HG03135 (cell line): ENCODE data around the gene LRCH1.
"Not testable (repeated sequence)": the region's sequence is repeated elsewhere in the genome, so short reads cannot be mapped to it uniquely, and the experiment has no call there.

ENCODE experiments used
- ATAC-seq: cut with Tn5 transposase; IDR thresholded peaks from one replicate; pipeline ENCODE4 v1.9.1; 2021; ENCODE audit warnings: mild to moderate bottlenecking, moderate library complexity; ENCODE audit not compliant: unreplicated experiment

LRCH1 gene

GRCh38 chr13:46552889-46553520, at the start of gene LRCH1:
TSS of gene LRCH1 (plus strand) at chr13:46553170. CDS start at chr13:46553397, 227 bp downstream.
- peak; percentile 69 for ATAC-seq

- no peak for ATAC-seq
Measured at GRCh38 chr13:46504036-46504435, 48.9 kb upstream of the LRCH1 start.

GRCh38 chr13:46507981-46508380, 45.0 kb upstream of the LRCH1 start:
- no peak for ATAC-seq

GRCh38 chr13:46509981-46510380, 43.0 kb upstream of the LRCH1 start:
- ATAC-seq: no peak

GRCh38 chr13:46515803-46516202, 37.2 kb upstream of the LRCH1 start:
- ATAC-seq: no peak

- ATAC-seq: no peak
Measured at GRCh38 chr13:46516599-46517338, 36.2 kb upstream of the LRCH1 start.

- not testable (repeated sequence) for ATAC-seq
Measured at GRCh38 chr13:46517748-46518147, 35.2 kb upstream of the LRCH1 start.

GRCh38 chr13:46519182-46519581, 33.8 kb upstream of the LRCH1 start:
- no peak for ATAC-seq

GRCh38 chr13:46520166-46520565, 32.8 kb upstream of the LRCH1 start:
- no peak for ATAC-seq

- no peak for ATAC-seq
Measured at GRCh38 chr13:46521486-46521885, 31.5 kb upstream of the LRCH1 start.

- no peak for ATAC-seq
Measured at GRCh38 chr13:46521921-46522747, 30.8 kb upstream of the LRCH1 start.

- ATAC-seq: no peak
Measured at GRCh38 chr13:46522748-46523030, 30.3 kb upstream of the LRCH1 start.

GRCh38 chr13:46523972-46524752, 28.8 kb upstream of the LRCH1 start:
- ATAC-seq: no peak

- ATAC-seq: no peak
Measured at GRCh38 chr13:46526100-46526735, 26.8 kb upstream of the LRCH1 start.

GRCh38 chr13:46526740-46527139, 26.2 kb upstream of the LRCH1 start:
- ATAC-seq: no peak

- no peak for ATAC-seq
Measured at GRCh38 chr13:46527237-46527636, 25.7 kb upstream of the LRCH1 start.

GRCh38 chr13:46529216-46529919, 23.6 kb upstream of the LRCH1 start:
- no peak for ATAC-seq

- ATAC-seq: no peak
Measured at GRCh38 chr13:46530084-46530935, 22.7 kb upstream of the LRCH1 start.

- ATAC-seq: peak; percentile 44
Measured at GRCh38 chr13:46531953-46532352, 21.0 kb upstream of the LRCH1 start.
